HuH-7.5 (cell line): ENCODE data around the gene ALX3.
"Not testable (repeated sequence)": the region's sequence is repeated elsewhere in the genome, so short reads cannot be mapped to it uniquely, and the experiment has no call there.

Experiments
- DNase-seq: peaks from one replicate; pipeline ENCODE4 v3.0.0; 2011; ENCODE audit warnings: low spot score

The ALX3 gene

GRCh38 chr1:110047463-110047862 lies 23.0 kb downstream of the ALX3 start:
- DNase-seq = no peak

GRCh38 chr1:110043016-110043415 lies 27.5 kb downstream of the ALX3 start:
- no peak for DNase-seq

GRCh38 chr1:110040548-110040947 lies 29.9 kb downstream of the ALX3 start:
- DNase-seq = no peak

GRCh38 chr1:110039641-110040040 lies 30.8 kb downstream of the ALX3 start:
- no peak for DNase-seq

GRCh38 chr1:110038271-110038670 lies 32.2 kb downstream of the ALX3 start:
- DNase-seq = no peak

- DNase-seq = no peak
These were observed 35.2 kb downstream of the ALX3 start for GRCh38 chr1:110035236-110035752.

GRCh38 chr1:110034451-110035235 lies 35.8 kb downstream of the ALX3 start, which contains the start of gene STRIP1:
TSS of gene STRIP1 (plus strand) at chr1:110034624. CDS start at chr1:110034638, 14 bp downstream.
- peak; percentile 69 for DNase-seq

- no peak for DNase-seq
These were observed 36.4 kb downstream of the ALX3 start for GRCh38 chr1:110034040-110034450.

GRCh38 chr1:110033421-110033820 lies 37.1 kb downstream of the ALX3 start:
- DNase-seq = no peak

- DNase-seq = no peak
These were observed 38.1 kb downstream of the ALX3 start for GRCh38 chr1:110032327-110032726.

GRCh38 chr1:110030687-110031086 lies 39.8 kb downstream of the ALX3 start:
- DNase-seq = not testable (repeated sequence)

- no peak for DNase-seq
These were observed 45.9 kb downstream of the ALX3 start for GRCh38 chr1:110024613-110025012.

- DNase-seq = no peak
These were observed 49.2 kb downstream of the ALX3 start for GRCh38 chr1:110021285-110021684.

- DNase-seq = no peak
These were observed 50.7 kb downstream of the ALX3 start for GRCh38 chr1:110019770-110020169.

- DNase-seq = no peak
These were observed 52.1 kb downstream of the ALX3 start for GRCh38 chr1:110018396-110018795.

GRCh38 chr1:110017792-110018191 lies 52.7 kb downstream of the ALX3 start:
- no peak for DNase-seq

- DNase-seq = no peak
These were observed 58.2 kb downstream of the ALX3 start for GRCh38 chr1:110012100-110012780.

- peak; percentile 28 for DNase-seq
These were observed 58.9 kb downstream of the ALX3 start for GRCh38 chr1:110011527-110012041.
